ENCODE results near the gene SFI1.

Gene SFI1

DNA sequence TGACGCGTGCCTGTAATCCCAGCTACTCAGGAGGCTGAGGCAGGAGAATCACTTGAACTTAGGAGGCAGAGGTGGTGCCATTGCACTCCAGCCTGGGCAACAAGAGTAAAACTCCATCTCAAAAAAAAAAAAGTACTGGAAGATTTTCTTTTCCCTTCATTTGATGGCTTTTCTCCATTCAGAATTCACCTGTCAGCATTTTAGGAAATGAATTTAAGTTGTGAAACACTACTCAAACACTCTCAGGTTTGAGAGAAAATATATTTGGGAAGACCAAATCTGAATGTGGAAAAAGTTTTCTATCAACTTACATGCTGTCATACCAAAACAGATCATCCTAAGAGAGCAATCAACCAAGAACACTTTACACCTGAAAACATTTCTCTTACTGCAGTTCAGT is 9.4 kb upstream of the SFI1 start:
- no peak for TF ChIP-seq CTCF (conservative IDR thresholded peaks at IDR 0.05; ENCODE audit: low read depth, low read length)
- DNase-seq (ENCODE audit: low read depth): no peak
- H3K4me3 ChIP-seq (ENCODE audit: low read length): no peak overlapping the region

DNA sequence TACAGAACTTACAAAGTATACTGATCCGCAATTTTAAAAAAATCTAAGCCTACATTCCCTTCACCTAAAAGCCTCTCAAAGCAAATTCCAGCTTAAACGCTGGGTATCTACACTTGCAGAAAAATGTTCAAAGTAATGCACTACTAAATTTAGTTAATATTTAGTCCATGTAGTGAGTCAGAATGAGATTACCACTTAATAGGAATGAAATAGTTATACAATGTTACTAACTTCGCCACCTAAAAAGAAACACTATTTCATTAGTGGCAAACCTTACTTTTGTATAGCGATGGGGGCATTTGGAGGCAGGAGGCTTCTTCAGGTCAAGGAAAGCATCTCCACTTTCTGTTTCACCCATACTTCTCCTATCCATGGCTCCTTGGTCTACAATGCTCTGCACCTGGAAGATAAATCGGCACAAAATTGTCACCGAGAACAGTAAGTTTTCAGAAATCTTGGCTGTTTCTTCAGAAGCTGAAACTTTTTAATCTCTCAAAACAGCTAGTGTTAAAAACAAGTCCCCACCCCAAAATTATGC is 7.9 kb upstream of the SFI1 start:
- H3K4me3 ChIP-seq (ENCODE audit: low read length): peak overlapping the region; percentile 89
- no peak for DNase-seq (ENCODE audit: low read depth)
- no peak for TF ChIP-seq CTCF (conservative IDR thresholded peaks at IDR 0.05; ENCODE audit: low read depth, low read length)

DNA sequence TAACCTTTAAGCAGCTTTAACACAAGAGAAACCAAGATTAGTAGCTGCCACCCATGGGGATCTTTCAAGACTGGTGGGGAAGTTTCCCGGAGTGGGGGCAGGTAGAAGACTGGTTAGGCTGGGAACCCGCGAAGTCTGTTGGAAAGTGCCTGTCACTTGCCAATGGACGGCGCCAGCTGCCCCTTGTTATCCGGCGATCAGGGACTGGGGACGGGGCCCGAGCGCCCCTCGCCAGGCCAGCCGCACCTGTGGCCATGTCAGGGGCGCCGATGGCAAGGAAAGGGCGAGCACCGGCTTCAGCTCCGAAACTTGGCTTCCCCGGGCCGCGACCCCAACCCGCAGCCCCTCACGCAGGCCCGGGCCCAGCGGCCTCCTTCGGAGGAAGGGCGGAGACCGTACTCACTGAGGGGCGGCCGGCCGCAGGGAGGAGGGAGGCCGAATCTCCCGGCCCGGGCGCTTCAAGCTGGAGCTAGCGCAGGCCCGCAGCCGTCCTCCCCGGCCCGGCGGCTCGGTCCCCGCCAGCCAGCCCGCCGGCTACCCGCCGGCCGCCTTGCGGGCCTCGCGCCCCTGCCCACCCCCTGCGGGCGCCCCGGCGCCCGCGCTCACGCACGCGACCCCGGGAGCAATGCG is 7.2 kb upstream of the SFI1 start:
- no peak for DNase-seq (ENCODE audit: low read depth)
- no peak for TF ChIP-seq CTCF (conservative IDR thresholded peaks at IDR 0.05; ENCODE audit: low read depth, low read length)
- peak overlapping the region; percentile 89 for H3K4me3 ChIP-seq (ENCODE audit: low read length)

DNA sequence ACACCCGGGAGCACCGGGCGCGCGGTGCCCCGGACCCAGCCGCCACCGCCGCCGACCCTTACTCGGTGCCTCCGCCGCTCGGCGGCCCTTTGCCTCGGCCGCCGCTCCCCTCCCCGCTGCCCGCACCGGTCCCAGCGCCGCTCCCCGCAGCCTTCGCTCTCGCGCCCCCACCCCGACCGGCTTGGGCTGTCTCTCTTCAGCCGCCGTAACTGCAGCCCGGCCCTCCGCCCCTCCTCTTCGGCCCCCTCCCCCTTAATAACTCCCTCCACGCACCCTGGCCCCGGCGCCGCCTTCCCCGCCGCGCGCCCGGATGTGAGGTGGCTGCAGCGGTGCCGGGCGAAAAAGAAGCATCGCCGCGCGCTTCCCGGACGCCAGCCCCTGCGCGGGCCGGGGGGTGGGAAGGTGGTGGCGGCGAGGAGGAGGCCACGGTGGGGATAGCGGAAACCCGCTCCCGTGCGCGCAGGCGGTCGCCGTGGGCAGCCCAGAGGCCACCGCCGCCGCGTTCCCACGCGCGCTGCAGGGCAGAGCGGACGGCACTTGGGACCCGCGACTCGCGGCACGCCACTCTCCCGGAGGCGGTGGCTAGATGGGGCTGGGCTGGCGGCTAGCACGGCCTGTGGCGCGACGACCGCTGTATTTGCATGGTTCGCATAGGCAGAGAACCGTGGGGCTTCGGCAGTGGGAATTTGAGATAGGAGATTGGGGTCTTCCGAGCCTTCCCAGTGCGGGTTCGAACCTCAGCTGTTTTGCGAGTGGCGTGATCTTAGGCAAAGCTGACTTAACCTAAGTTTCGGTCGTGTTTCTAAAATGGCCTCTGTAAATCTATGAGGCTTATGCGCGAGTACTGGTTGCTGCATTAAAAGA is 6.5 kb upstream of the SFI1 start, which contains the start of gene EIF4ENIF1:
Gene EIF4ENIF1, minus strand, starts transcription at position 211 of the 864 bp plus-strand sequence. CDS start 1,124 bp downstream, outside the sequence.
- peak within 1 kb of the TSS; percentile 89 for H3K4me3 ChIP-seq (ENCODE audit: low read length)
- DNase-seq (ENCODE audit: low read depth): peak; percentile 38
- no peak for TF ChIP-seq CTCF (conservative IDR thresholded peaks at IDR 0.05; ENCODE audit: low read depth, low read length)

DNA sequence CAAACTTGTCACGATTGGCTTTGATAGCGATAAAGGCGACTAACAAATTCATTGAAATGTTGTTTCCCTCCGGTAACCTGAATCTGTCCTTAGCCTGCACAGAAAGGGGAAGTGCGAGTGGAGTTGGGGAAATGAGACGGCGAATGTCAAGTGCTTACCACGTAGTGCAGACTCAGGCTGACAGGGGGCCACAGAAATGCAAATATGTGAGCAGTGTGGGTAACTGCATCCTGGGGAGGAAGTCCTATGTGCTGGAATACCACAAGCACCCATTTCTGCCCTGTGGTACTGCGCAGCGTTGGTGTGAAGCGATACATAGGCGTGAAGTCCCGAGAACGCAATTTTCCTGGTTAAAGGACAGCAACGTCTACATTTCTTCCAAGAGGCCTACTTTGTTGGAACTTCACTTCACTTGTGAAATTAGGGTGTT is 5.8 kb upstream of the SFI1 start:
- TF ChIP-seq CTCF (conservative IDR thresholded peaks at IDR 0.05; ENCODE audit: low read depth, low read length): no peak
- H3K4me3 ChIP-seq (ENCODE audit: low read length): peak overlapping the region; percentile 89
- DNase-seq (ENCODE audit: low read depth): peak; percentile 54

- DNase-seq (ENCODE audit: low read depth): no peak
- H3K4me3 ChIP-seq (ENCODE audit: low read length): no peak overlapping the region
- TF ChIP-seq CTCF (conservative IDR thresholded peaks at IDR 0.05; ENCODE audit: low read depth, low read length): no peak
Observed at GRCh38 chr22:31491218-31491962, 4.9 kb upstream of the SFI1 start.

Data from retinal pigment epithelial cell (primary cell).